ENCODE measurements around the gene COL24A1.

COL24A1 gene

DNA sequence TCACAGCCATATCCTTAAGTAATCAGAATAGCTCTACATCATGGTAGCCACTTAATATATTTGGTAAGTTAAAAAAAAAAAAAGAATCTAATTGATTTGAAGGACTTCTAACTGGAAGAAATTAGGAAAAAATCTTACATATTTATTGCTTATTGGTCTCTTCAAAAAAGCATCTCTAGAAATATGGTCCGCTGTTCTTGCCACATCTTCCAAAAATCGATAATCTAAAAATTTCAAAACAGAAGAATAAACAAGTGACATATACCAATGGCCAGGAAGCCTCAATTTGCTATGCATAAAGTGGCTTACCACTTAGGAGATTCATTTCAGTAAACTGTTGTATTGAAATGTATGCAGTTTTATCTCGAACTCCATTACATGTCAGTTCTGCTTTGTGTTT is 450.6 kb downstream of the COL24A1 start:
- H3K36me3 ChIP-seq = peaks cover 23% of the 10 kb centered on the region
- DNase-seq = no peak
- no peaks in the 10 kb centered on the region for H3K27me3 ChIP-seq (ENCODE audit: insufficient read depth, low read depth, severe bottlenecking)
- no peaks in the 10 kb centered on the region for H3K9me3 ChIP-seq (ENCODE audit: severe bottlenecking)
- TF ChIP-seq, protein P1, sequence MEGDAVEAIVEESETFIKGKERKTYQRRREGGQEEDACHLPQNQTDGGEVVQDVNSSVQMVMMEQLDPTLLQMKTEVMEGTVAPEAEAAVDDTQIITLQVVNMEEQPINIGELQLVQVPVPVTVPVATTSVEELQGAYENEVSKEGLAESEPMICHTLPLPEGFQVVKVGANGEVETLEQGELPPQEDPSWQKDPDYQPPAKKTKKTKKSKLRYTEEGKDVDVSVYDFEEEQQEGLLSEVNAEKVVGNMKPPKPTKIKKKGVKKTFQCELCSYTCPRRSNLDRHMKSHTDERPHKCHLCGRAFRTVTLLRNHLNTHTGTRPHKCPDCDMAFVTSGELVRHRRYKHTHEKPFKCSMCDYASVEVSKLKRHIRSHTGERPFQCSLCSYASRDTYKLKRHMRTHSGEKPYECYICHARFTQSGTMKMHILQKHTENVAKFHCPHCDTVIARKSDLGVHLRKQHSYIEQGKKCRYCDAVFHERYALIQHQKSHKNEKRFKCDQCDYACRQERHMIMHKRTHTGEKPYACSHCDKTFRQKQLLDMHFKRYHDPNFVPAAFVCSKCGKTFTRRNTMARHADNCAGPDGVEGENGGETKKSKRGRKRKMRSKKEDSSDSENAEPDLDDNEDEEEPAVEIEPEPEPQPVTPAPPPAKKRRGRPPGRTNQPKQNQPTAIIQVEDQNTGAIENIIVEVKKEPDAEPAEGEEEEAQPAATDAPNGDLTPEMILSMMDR (IDR thresholded peaks at IDR 0.05; ENCODE audit: low read depth, low read length) = no peak
- H3K4me3 ChIP-seq (ENCODE audit: low read depth, low read length) = no peak overlapping the region
- no peak overlapping the region for H3K27ac ChIP-seq

DNA sequence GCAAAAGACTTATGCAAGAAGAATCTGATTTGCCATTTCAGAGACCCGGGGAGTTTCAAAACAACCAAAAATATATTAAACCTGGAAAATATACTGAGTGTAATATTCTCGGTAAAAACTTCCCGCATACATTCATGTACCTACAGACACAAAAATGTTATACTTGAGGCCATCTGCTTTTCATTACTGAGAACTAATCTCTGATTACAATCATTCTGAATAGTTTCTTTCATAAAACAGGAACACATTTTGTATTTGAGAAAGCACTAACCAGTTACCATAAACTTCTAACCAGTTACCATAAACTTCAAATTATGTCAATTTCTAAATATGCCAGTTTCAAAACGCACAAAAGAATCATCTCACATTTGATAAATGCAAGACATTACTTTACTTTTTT is 456.1 kb downstream of the COL24A1 start:
- no peaks in the 10 kb centered on the region for H3K27me3 ChIP-seq (ENCODE audit: insufficient read depth, low read depth, severe bottlenecking)
- no peak overlapping the region for H3K27ac ChIP-seq
- H3K4me3 ChIP-seq (ENCODE audit: low read depth, low read length) = no peak overlapping the region
- H3K36me3 ChIP-seq = peaks cover 36% of the 10 kb centered on the region
- DNase-seq = no peak
- no peaks in the 10 kb centered on the region for H3K9me3 ChIP-seq (ENCODE audit: severe bottlenecking)
- TF ChIP-seq, protein P1 (IDR thresholded peaks at IDR 0.05; ENCODE audit: low read depth, low read length) = no peak

DNA sequence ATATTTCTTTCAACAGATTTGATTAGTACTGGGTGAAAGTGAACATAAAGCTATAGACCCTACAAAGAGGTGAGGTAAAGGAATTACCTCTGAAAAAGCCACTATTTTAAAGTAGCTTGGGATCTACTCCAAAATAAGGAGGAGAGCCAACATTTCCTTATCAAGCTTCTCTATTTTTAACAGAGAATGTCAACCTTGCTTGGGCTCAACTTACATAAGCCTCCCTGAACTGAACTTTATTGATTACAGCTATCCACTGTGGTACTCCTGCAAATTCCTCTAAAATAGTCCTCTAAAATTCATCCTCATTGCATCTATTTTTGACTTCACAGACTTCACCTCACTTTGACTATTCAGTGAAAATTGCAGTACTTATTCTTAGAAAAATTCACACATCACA is 458.7 kb downstream of the COL24A1 start:
- Histone ChIP-seq H3K9me3 (ENCODE audit: severe bottlenecking) (no peaks in the 10 kb centered on the region), H3K4me3 (ENCODE audit: low read depth, low read length) (no peak overlapping the region), H3K27me3 (ENCODE audit: insufficient read depth, low read depth, severe bottlenecking) (no peaks in the 10 kb centered on the region), H3K27ac (no peak overlapping the region), H3K36me3 (peaks cover 22% of the 10 kb centered on the region)
- no peak for DNase-seq
- TF ChIP-seq, protein P1 (IDR thresholded peaks at IDR 0.05; ENCODE audit: low read depth, low read length) = no peak

DNA sequence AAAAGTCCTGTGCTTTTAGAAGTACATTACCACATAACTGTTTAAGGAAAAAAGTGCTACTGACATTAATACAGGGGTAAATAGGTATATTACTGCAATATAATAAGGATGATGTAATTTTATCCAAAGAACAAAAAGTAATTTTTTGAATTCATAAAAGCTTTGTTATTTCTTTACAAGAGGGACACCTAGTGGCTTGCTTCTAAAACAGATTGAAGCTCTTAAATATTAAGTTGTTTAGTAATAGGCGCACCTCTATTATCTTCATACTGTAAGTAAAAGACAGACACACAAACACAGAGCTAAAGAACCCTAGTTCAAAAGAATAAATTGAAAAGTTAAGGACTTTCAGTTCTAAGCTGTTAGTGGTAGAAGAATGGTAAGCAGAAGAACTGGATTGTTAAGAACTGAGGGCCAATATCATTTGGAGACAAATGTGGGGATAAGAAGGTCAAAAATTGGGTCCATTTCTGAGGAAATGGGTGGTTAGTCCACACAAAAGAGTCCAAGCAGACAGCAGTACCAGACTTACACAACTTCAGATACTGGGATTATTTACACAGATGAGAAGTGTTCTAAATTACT is 463.8 kb downstream of the COL24A1 start:
- no peak for DNase-seq
- TF ChIP-seq, protein P1 (IDR thresholded peaks at IDR 0.05; ENCODE audit: low read depth, low read length) = no peak

DNA sequence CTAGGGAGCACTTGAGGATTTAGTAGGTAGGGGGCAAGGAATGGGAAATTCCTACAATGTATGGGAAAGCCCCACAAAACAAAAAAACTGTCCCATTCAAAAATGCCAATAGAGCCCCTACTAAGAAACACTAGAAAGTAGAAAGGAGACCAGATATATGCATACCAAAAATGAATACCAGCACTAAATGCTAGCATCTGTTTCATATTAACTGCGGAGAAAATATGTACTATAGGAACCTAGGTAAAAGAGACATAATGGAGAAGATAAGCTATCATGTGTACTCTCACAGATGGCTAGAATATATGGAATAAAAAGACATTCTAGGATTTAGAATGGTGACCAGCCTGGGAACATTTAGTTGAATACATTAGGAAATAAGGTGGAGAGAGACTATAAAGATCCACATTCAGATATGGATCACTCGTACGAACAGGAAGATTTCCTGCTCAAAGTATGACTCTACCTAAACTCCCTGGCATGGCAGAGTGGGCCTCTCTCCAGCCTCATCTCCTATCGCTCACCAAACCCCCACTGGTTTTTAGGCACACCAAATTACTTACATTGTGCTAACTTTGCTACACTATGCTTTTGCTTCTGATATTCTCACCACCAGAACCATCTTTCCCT is 466.7 kb downstream of the COL24A1 start:
- TF ChIP-seq, protein P1 (IDR thresholded peaks at IDR 0.05; ENCODE audit: low read depth, low read length) = no peak
- no peak overlapping the region for H3K4me3 ChIP-seq (ENCODE audit: low read depth, low read length)
- H3K27me3 ChIP-seq (ENCODE audit: insufficient read depth, low read depth, severe bottlenecking) = no peaks in the 10 kb centered on the region
- H3K9me3 ChIP-seq (ENCODE audit: severe bottlenecking) = no peaks in the 10 kb centered on the region
- H3K27ac ChIP-seq = no peak overlapping the region
- peaks cover 3% of the 10 kb centered on the region for H3K36me3 ChIP-seq
- DNase-seq = no peak

More for the DNA sequence above, 463.8 kb downstream of the COL24A1 start:
- Histone ChIP-seq H3K27ac (no peak overlapping the region), H3K27me3 (ENCODE audit: insufficient read depth, low read depth, severe bottlenecking) (no peaks in the 10 kb centered on the region), H3K9me3 (ENCODE audit: severe bottlenecking) (no peaks in the 10 kb centered on the region), H3K4me3 (ENCODE audit: low read depth, low read length) (no peak overlapping the region), H3K36me3 (peaks cover 3% of the 10 kb centered on the region)

Data from WERI-Rb-1 (cell line).